Endodermal cell (in vitro differentiated cells): Measurements from ENCODE around the gene ZFAND4. TPM values are rescaled to one million over a fixed set of nuclear protein-coding genes. Genes with fewer than 3 reads are reported as not detected.

Source experiments
- DNase-seq: peaks from one replicate; pipeline ENCODE4 v3.0.0-alpha.2; 2017
- H3K27ac ChIP-seq: 2 replicates; pipeline ENCODE4 v1.5.1; 2013; ENCODE audit warnings: mild to moderate bottlenecking, low read depth, low read length, moderate library complexity
- H3K27me3 ChIP-seq: 2 replicates; pipeline ENCODE4 v1.6.1; 2013; ENCODE audit warnings: mild to moderate bottlenecking, low read length, moderate library complexity; ENCODE audit not compliant: insufficient read depth, control insufficient read depth, poor library complexity, severe bottlenecking
- H3K36me3 ChIP-seq: 2 replicates; pipeline ENCODE4 v1.7.0; 2013; ENCODE audit warnings: mild to moderate bottlenecking, low read length, moderate library complexity; ENCODE audit not compliant: control insufficient read depth, insufficient read depth
- H3K4me1 ChIP-seq: one replicate; pipeline ENCODE4 v1.7.0; 2013; ENCODE audit warnings: low read length; ENCODE audit not compliant: control insufficient read depth, insufficient read depth
- H3K4me3 ChIP-seq: 2 replicates; pipeline ENCODE4 v1.5.1; 2013; ENCODE audit warnings: mild to moderate bottlenecking, low read length, moderate library complexity
- H3K9ac ChIP-seq: 2 replicates; pipeline ENCODE4 v1.6.1; 2013; ENCODE audit warnings: mild to moderate bottlenecking, low read length, moderate library complexity; ENCODE audit not compliant: poor library complexity, severe bottlenecking; ENCODE audit errors: extremely low read depth
- H3K9me3 ChIP-seq: 2 replicates; pipeline ENCODE4 v1.6.1; 2013; ENCODE audit warnings: mild to moderate bottlenecking, low read length, moderate library complexity; ENCODE audit not compliant: control insufficient read depth
- H3K27ac Mint-ChIP-seq: 2 replicates; pipeline ENCODE4 v1.8.0; 2020; ENCODE audit warnings: mixed read lengths
- H3K27me3 Mint-ChIP-seq: 2 replicates; pipeline ENCODE4 v1.8.0; 2021; ENCODE audit warnings: mild to moderate bottlenecking, mixed read lengths; ENCODE audit not compliant: insufficient read depth
- H3K36me3 Mint-ChIP-seq: 2 replicates; pipeline ENCODE4 v1.8.0; 2020; ENCODE audit warnings: low read depth, mixed read lengths
- H3K4me1 Mint-ChIP-seq: 2 replicates; pipeline ENCODE4 v1.8.0; 2020; ENCODE audit warnings: mixed read lengths
- H3K4me3 Mint-ChIP-seq: 2 replicates; pipeline ENCODE4 v1.8.0; 2020; ENCODE audit warnings: mild to moderate bottlenecking, moderate library complexity, mixed read lengths
- H3K9me3 Mint-ChIP-seq: 2 replicates; pipeline ENCODE4 v1.8.0; 2020; ENCODE audit warnings: mild to moderate bottlenecking, mixed read lengths
- CTCF ChIP-seq: fragments of 200-600 bp; sonication (generic); conservative IDR thresholded peaks from 2 replicates; pipeline ENCODE4 v1.5.0; 2021; ENCODE audit warnings: antibody characterized with exemption, mild to moderate bottlenecking
- WGBS, 2 experiments: methylation state at CpG; one replicate each; pipeline versions ENCODE4 v1.1.5 to v1.1.7; 2013; ENCODE audit warnings: missing lambda C conversion rate in 2 of 2, mixed read lengths in 1 of 2; ENCODE audit not compliant: insufficient coverage in 1 of 2, insufficient read length in 1 of 2; 5-methylcytosine and 5-hydroxymethylcytosine counted together
- total RNA-seq, 2 donors: library from RNA; stranded (reverse); fragmentation: NEBNext Ultra II Directional in 1 of 2; extraction: Animal tissue kit (Norgen Biotek cat#: 25700) in 1 of 2; gene quantifications; 2 replicates in 1 of 2; 3 replicates in 1 of 2; pipeline ENCODE4 v1.2.1, GENCODE V29; 2021

ZFAND4 gene
- total RNA-seq, 2 donors from 2014 or later = 13.4 to 16.8 TPM

- Mint-ChIP-seq H3K27ac (no peak overlapping the region), H3K36me3 (peaks cover 3% of the 10 kb centered on the region), H3K27me3 (peaks cover 34% of the 10 kb centered on the region), H3K4me1 (peaks cover 5% of the 10 kb centered on the region), H3K4me3 (no peak overlapping the region), H3K9me3 (peaks cover 24% of the 10 kb centered on the region)
- peak overlapping the region; percentile 48 for H3K4me3 ChIP-seq
- no peaks in the 10 kb centered on the region for H3K36me3 ChIP-seq
- H3K4me1 ChIP-seq = no peaks in the 10 kb centered on the region
- no peak for DNase-seq
- no peak overlapping the region for H3K9ac ChIP-seq
- peaks cover 16% of the 10 kb centered on the region for H3K9me3 ChIP-seq
- no peak overlapping the region for H3K27ac ChIP-seq
- TF ChIP-seq CTCF = no peak
- WGBS, 2 experiments = 90 to 92% methylated on average over 6 of the region's 6 CpGs
- peaks cover 26% of the 10 kb centered on the region for H3K27me3 ChIP-seq
Measured at GRCh38 chr10:45599646-45600045, 72.9 kb downstream of the ZFAND4 start.

GRCh38 chr10:45599021-45599603, 73.5 kb downstream of the ZFAND4 start:
- Mint-ChIP-seq H3K9me3 (peaks cover 24% of the 10 kb centered on the region), H3K4me1 (peaks cover 5% of the 10 kb centered on the region), H3K36me3 (peaks cover 3% of the 10 kb centered on the region), H3K4me3 (no peak overlapping the region), H3K27me3 (peaks cover 34% of the 10 kb centered on the region), H3K27ac (no peak overlapping the region)
- no peaks in the 10 kb centered on the region for H3K4me1 ChIP-seq
- H3K9ac ChIP-seq = no peak overlapping the region
- 84 to 94% methylated on average over 7 of the region's 7 CpGs for WGBS, 2 experiments
- no peak for TF ChIP-seq CTCF
- peaks cover 26% of the 10 kb centered on the region for H3K27me3 ChIP-seq
- no peaks in the 10 kb centered on the region for H3K36me3 ChIP-seq
- H3K4me3 ChIP-seq = peak overlapping the region; percentile 48
- H3K9me3 ChIP-seq = peaks cover 16% of the 10 kb centered on the region
- no peak for DNase-seq
- H3K27ac ChIP-seq = no peak overlapping the region

- H3K27me3 ChIP-seq = peaks cover 26% of the 10 kb centered on the region
- Mint-ChIP-seq H3K9me3 (peaks cover 19% of the 10 kb centered on the region), H3K4me1 (peaks cover 14% of the 10 kb centered on the region), H3K27me3 (peaks cover 32% of the 10 kb centered on the region), H3K27ac (no peak overlapping the region), H3K36me3 (peaks cover 3% of the 10 kb centered on the region), H3K4me3 (no peak overlapping the region)
- WGBS, 2 experiments = 90 to 96% methylated on average over 4 to 9 of the region's 9 CpGs
- H3K4me1 ChIP-seq = no peaks in the 10 kb centered on the region
- no peak for DNase-seq
- peaks cover 16% of the 10 kb centered on the region for H3K9me3 ChIP-seq
- no peak overlapping the region for H3K9ac ChIP-seq
- H3K27ac ChIP-seq = no peak overlapping the region
- no peak for TF ChIP-seq CTCF
- no peak overlapping the region for H3K4me3 ChIP-seq
- H3K36me3 ChIP-seq = no peaks in the 10 kb centered on the region
Measured at GRCh38 chr10:45596526-45596925, 76.0 kb downstream of the ZFAND4 start.
